Uterus (tissue), 2 donors: ENCODE measurements around the gene LPP.

Experiments used
- POLR2A ChIP-seq, 2 donors: fragments of 450-650 bp; IDR thresholded peaks; one replicate each; pipeline ENCODE4 v1.6.1; 2016; ENCODE audit warnings: antibody characterized with exemption in 2 of 2, mild to moderate bottlenecking in 1 of 2, moderate library complexity in 1 of 2
- TF ChIP-seq, protein P1 (sequence below), 4 experiments: fragments of 200-600 bp in 2 of 4; fragments of 450-650 bp in 2 of 4; sonication (generic) in 2 of 4; IDR thresholded peaks; one replicate each; pipeline ENCODE4 v1.5.1; 2016 to 2019; ENCODE audit warnings: antibody characterized with exemption in 4 of 4, mild to moderate bottlenecking in 2 of 4, moderate library complexity in 1 of 4

DNA sequence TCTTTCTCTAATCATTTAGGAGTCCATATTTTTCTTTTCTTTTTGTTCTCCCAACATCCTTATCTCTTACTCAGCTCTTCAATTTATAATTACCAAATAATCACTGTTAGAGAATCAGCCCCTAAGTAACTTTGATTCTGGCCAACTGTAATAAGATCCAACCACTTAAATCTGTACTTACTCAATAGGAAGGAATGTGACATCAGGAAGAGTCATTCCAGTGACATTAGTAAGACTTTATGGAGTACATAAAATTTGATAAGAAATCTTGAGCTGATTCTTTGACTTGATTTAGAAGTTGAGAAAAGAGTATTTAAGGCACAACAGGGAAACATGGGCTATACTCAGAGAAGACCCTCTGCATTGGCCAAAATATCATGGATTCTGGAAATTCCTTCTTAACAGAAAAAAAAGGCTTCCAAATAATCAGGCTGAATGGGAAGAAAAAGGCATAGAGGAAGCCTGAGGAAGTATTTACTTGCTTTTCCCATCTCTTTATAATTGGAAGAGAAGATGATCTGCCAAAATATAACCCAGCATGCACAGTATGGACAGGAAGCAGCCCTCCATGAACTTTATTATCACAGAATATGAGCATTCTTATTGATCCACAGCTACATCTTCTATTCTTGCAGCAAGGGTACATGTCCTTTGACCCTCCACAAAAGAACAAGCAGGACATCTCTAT is 728.1 kb downstream of the LPP start:
- no peak for TF ChIP-seq POLR2A (IDR thresholded peaks at IDR 0.05)
- TF ChIP-seq, protein P1, sequence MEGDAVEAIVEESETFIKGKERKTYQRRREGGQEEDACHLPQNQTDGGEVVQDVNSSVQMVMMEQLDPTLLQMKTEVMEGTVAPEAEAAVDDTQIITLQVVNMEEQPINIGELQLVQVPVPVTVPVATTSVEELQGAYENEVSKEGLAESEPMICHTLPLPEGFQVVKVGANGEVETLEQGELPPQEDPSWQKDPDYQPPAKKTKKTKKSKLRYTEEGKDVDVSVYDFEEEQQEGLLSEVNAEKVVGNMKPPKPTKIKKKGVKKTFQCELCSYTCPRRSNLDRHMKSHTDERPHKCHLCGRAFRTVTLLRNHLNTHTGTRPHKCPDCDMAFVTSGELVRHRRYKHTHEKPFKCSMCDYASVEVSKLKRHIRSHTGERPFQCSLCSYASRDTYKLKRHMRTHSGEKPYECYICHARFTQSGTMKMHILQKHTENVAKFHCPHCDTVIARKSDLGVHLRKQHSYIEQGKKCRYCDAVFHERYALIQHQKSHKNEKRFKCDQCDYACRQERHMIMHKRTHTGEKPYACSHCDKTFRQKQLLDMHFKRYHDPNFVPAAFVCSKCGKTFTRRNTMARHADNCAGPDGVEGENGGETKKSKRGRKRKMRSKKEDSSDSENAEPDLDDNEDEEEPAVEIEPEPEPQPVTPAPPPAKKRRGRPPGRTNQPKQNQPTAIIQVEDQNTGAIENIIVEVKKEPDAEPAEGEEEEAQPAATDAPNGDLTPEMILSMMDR (IDR thresholded peaks at IDR 0.05) = no peak
